ENCODE measurements around the gene TMEM42.
"Not testable (repeated sequence)": the region's sequence is repeated elsewhere in the genome, so short reads cannot be mapped to it uniquely, and the experiment has no call there.

DNA sequence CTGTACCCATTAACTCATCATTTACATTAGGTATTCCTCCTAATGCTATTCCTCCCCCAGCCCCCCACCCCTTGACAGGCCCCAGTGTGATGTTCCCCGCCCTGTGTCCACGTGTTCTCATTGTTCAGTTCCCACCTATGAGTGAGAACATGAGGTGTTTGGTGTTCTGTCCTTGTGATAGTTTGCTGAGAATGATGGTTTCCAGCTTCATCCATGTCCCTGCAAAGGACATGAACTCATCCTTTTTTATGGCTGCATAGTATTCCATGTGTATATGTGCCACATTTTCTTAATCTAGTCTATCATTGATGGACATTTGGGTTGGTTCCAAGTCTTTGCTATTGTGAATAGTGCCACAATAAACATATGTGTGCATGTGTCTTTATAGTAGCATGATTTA is 45.4 kb upstream of the TMEM42 start:
- TF ChIP-seq, protein P1, sequence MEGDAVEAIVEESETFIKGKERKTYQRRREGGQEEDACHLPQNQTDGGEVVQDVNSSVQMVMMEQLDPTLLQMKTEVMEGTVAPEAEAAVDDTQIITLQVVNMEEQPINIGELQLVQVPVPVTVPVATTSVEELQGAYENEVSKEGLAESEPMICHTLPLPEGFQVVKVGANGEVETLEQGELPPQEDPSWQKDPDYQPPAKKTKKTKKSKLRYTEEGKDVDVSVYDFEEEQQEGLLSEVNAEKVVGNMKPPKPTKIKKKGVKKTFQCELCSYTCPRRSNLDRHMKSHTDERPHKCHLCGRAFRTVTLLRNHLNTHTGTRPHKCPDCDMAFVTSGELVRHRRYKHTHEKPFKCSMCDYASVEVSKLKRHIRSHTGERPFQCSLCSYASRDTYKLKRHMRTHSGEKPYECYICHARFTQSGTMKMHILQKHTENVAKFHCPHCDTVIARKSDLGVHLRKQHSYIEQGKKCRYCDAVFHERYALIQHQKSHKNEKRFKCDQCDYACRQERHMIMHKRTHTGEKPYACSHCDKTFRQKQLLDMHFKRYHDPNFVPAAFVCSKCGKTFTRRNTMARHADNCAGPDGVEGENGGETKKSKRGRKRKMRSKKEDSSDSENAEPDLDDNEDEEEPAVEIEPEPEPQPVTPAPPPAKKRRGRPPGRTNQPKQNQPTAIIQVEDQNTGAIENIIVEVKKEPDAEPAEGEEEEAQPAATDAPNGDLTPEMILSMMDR (IDR thresholded peaks at IDR 0.05): not testable (repeated sequence)
- not testable (repeated sequence) for TF ChIP-seq POLR2A, POLR2AphosphoS5 (IDR thresholded peaks at IDR 0.05)

Measured in breast epithelium (tissue), 3 donors.